ENCODE data around the gene BCL2A1.
"Not testable (repeated sequence)": the region's sequence is repeated elsewhere in the genome, so short reads cannot be mapped to it uniquely, and the experiment has no call there.

The BCL2A1 gene

GRCh38 chr15:79923515-79924169 is 47.4 kb downstream of the BCL2A1 start:
- DNase-seq (ENCODE audit: low read depth), result peak; percentile 79

- DNase-seq (ENCODE audit: low read depth), result no peak
Measured at GRCh38 chr15:79923079-79923514, 47.9 kb downstream of the BCL2A1 start.

GRCh38 chr15:79922512-79923078 is 48.4 kb downstream of the BCL2A1 start:
- DNase-seq (ENCODE audit: low read depth), result no peak

- no peak for DNase-seq (ENCODE audit: low read depth)
Measured at GRCh38 chr15:79919749-79920511, 51.1 kb downstream of the BCL2A1 start.

- no peak for DNase-seq (ENCODE audit: low read depth)
Measured at GRCh38 chr15:79919090-79919748, 51.8 kb downstream of the BCL2A1 start.

GRCh38 chr15:79918278-79918677 is 52.7 kb downstream of the BCL2A1 start:
- DNase-seq (ENCODE audit: low read depth), result no peak

- no peak for DNase-seq (ENCODE audit: low read depth)
Measured at GRCh38 chr15:79916502-79917132, 54.4 kb downstream of the BCL2A1 start.

- DNase-seq (ENCODE audit: low read depth), result not testable (repeated sequence)
Measured at GRCh38 chr15:79915776-79916501, 55.1 kb downstream of the BCL2A1 start.

- no peak for DNase-seq (ENCODE audit: low read depth)
Measured at GRCh38 chr15:79914728-79915127, 56.3 kb downstream of the BCL2A1 start.
